ENCODE results near the gene DUSP8.
"Not testable (repeated sequence)": the region's sequence is repeated elsewhere in the genome, so short reads cannot be mapped to it uniquely, and the experiment has no call there.

DUSP8 gene

DNA sequence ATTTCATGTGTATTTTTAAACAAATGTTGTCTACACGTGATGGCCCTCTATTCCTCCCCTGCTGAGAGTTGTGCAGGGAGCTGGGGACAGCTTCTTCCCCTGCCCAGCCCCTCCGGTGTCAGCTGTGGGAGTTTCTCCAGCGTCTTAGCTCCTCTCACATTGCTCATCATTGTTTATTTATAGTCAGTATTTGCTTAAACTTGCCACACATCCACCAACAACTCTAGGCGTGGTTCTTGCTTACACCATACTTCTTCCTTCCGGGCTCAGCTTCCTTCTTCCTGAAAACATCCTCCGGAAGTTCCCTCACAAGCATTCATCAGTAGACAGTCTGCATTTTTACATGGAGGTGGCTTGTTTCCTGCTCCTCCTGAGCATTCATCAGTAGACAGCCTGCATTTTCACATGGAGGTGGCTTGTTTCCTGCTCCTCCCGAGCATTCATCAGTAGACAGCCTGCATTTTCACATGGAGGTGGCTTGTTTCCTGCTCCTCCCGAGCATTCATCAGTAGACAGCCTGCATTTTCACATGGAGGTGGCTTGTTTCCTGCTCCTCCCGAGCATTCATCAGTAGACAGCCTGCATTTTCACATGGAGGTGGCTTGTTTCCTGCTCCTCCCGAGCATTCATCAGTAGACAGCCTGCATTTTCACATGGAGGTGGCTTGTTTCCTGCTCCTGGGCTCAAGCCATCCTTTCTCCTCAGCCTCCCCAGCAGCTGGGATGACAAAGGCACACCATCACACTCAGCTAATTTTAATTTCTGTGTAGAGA is 17.3 kb upstream of the DUSP8 start:
- not testable (repeated sequence) for DNase-seq (ENCODE audit: low spot score)

DNA sequence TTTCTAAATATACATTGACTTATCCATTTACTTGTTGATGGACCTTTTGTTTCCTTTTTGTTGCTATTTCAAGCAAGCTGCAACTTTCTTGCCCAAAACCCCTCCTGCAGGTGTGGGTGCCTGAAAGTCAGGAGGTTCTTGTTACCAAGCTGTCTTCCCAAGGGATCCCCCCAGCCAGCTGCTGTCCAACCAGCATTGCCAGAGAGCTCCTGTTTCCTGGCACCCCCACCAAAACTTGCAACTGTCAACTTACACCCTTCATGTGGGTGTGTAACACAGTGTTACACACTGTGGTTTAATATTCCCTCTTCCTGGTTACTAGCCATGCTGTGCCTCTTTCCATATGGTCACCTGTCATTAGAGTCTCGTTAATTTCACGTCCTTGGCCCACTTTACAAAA is 14.6 kb upstream of the DUSP8 start:
- no peak for DNase-seq (ENCODE audit: low spot score)

DNA sequence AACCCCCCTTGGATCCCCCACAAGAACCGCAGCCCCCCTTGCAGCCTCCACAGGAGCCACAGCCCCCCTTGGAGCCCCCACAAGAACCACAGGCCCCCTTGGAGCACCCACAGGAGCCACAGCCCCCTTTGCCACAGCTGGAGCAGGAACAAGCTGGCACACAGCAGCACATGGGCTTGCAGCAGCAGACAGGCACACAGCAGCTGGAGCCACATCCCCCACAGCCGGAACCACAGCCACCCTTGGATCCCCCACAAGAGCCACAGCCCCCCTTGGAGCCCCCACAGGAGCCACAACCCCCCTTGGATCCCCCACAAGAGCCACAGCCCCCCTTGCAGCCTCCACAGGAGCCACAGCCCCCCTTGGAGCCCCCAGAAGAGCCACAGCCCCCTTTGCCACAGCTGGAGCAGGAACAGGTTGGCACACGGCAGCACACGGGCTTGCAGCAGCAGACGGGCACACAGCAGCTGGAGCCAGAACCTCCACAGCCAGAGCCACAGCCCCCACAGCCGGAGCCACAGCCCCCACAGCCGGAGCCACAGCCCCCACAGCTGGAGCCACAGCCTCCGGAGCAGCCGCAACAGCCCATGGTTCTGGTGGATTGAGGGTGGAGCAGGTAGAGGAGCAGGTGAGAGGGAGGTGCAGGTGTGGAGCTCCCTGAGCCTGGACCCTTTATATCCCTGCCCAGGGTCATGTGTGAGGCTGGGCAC is 12.7 kb upstream of the DUSP8 start, which contains the start of gene KRTAP5-1:
Gene KRTAP5-1, minus strand, starts transcription at position 623 of the 710 bp plus-strand sequence. Its CDS starts 34 bp downstream, at position 589.
- not testable (repeated sequence) for DNase-seq (ENCODE audit: low spot score)

DNA sequence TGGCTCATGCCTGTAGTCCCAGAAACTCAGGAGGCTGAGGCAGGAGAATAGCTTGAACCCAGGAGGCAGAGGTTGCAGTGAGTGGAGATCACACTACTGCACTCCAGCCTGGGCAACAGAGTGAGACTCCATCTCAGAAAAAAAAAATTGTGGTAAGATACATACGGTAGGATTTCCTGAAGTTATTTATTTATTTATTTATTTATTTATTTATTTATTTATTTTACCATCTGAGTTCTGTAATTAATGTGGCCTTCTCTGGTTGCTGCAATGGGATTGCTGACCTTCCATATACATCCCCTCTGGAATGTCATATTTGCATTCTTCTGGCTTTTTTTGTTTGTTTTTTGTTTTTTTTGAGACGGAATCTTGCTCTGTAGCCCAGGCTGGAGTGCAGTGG is 10.8 kb upstream of the DUSP8 start:
- not testable (repeated sequence) for DNase-seq (ENCODE audit: low spot score)

DNA sequence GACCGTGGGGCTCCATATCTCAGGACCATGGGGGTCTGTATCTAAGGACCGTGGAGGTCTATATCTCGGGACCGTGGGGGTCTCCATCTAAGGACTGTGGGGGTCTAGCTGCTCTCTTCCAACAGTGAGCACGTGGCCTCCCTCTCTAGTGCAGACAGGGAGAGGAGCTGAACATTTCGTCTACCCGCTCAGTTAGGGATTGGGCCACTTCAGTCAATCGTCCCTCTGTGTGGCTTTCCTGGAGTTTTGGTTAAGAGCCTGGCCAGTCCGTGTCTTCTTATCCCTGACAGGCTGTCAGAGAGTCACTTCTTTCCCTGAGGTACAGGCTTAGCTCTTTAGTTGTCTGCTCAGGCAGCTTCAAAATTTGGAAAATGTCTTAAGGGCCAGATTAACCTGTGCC is 9.9 kb upstream of the DUSP8 start:
- DNase-seq (ENCODE audit: low spot score): no peak

DNA sequence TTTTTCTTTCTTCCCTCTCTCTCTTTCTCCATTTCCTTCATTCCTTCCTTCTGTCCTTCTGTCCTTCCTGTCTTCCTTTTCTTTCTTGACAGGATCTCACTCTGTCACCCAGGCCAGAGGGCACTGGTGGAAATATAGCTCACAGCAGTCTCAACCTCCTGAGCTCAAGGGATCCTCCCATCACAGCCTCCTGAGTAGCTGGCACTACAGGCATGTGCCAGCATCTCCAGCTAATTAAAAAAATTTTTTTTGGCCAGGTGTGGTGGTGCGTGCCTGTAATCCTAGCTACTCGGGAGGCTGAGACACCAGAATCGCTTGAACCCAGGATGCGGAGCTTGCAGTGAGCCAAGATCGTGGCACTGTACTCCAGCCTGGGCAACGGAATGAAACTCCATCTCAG is 4.8 kb upstream of the DUSP8 start:
- no peak for DNase-seq (ENCODE audit: low spot score)

DNA sequence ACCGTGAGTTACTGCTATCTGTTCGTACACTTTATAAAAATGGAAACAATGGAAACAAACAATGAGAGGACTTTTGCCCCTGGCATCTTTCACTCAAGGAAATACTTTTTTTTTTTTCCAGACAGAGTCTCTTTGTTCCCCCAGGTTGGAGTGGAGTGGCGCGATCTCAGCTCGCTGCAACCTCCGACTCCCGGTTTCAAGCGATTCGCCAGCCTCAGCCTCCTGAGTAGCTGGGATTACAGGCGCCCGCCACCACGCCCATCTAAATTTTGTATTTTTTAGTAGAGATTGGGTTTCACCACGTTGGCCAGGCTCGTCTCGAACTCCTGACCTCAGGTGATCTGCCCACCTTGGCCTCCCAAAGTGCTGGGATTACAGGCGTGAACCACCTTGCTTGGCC is 3.7 kb upstream of the DUSP8 start:
- DNase-seq (ENCODE audit: low spot score): not testable (repeated sequence)

DNA sequence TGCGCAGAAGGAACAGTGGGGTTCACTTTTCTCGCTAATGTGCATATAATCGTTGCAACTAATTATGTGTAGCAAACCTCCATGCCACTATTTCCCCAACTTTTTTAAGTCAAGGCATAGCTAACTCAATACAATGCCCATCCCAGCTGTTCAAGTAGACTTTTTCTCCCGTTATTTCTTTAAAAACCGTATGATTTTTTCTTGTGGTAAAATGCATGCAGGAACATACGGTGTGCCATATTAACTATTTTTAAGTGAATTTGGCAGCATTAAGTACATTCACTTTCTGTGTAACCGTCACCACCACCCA is 2.8 kb upstream of the DUSP8 start:
- DNase-seq (ENCODE audit: low spot score): no peak

DNA sequence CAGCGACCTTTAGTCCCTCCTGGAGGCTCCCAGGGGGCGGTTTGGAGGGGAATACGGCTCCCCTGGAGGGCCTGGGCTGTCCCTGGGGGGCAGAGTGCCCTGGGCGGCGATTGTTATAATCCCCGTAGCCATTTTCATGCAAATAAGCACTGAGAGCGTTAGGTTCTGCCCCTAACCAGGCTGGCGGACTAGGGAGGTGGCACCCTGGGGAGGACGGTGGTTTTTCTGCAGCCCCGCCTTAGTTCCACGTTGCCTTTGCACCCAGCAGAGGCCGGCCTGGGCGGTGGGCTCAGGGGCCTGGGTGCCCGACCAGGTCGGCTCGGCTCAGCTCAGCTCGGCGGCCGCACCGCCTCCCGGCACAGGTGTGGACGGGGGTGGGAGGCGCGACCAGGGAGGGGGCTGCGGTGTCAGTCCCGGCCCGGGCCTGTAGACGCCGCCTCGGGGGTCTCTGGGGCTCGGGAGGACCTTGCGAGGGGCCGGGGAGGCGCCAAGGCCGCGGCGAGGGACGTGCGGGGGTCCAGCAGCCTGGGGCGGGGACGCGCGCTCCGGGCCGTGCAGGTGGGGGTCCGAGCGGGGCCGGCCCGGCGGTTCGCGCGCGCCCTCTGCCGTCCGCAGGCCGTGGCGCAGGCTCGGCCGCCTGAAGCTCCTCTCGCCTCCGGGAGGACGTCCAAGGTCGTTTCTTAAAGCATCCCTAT is 2.3 kb upstream of the DUSP8 start:
- DNase-seq (ENCODE audit: low spot score): peak; percentile 77

DNA sequence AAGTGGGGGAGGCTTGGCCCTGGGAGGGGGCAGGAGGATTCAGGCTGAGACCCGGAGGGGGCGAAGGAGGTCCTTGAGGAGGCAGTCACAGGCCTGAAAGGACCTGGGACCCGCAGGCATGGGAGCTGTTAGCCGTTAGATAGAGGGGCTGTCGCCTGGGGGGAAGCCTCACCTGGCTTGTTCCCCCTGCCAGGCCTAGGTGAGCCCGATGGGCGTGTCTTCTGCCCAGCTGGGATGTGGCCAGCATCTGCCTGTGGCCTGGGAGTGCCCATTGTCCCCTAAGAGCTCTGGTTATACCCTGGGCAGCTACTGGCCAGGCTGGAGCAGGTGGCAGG is 1.8 kb upstream of the DUSP8 start:
- no peak for DNase-seq (ENCODE audit: low spot score)

DNA sequence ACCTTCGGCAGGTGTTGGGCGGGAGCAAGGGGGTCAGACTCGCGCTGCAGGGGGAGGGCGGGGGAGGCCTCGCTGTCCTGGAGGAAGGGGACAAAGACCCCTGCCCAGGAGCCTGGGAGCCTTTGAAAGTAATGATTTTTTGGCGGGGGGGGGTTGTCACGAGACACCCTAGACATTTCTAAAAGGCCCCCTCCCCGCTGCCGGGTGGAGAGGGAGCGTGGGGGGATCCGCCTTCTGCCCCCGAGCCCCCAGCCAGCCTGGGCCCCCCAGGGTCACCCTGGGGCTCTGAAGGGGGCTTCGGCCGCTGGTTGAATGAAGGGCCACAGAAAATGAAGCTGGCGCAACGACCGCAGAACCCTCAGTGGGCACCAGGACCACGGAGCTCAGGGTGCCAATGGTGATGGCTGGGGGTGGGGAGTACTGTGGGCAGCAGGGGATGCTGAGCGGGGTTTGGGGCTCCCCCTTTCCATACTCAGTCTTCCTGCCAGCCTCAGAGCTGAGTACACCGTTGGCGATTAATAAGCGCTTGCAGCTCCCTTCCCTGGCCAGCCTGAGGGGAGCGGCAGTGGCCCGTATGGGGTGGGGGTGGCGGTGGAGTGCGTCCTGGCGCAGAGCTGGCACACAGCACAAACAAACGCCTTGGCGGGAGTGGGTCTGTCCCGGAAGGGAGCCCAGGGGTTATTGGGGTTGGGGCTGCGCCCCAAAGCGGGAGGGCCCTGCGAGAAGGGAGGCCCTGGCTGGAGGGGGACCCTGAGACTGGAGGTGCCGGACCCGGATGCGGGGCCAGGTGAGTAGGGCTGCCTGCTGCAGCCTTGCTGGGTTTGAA is 1.2 kb upstream of the DUSP8 start:
- no peak for DNase-seq (ENCODE audit: low spot score)

DNA sequence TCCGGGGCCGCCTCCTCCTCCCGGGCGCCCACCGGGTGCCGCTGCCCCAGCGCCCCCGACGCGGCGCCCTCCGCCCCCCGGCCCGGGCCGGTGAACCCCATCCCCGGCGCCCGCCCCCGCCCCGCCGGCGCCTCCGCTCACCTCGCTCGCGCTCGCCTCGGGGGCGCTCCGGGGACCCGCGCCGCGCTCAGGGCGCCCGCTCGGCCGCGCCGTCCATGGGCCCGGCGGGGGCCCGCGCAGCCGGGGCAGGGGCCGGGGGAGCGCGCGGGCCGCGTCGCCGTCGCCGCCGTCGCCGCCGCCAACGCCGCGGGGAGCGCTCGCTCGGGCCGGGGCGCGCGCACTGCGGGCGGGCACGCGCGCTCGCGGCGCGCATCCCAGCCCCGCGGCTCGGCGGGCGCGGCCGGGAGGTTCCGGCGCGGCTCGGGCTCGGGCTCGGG is 293 bp downstream of the DUSP8 start:
- no peak for DNase-seq (ENCODE audit: low spot score)

DNA sequence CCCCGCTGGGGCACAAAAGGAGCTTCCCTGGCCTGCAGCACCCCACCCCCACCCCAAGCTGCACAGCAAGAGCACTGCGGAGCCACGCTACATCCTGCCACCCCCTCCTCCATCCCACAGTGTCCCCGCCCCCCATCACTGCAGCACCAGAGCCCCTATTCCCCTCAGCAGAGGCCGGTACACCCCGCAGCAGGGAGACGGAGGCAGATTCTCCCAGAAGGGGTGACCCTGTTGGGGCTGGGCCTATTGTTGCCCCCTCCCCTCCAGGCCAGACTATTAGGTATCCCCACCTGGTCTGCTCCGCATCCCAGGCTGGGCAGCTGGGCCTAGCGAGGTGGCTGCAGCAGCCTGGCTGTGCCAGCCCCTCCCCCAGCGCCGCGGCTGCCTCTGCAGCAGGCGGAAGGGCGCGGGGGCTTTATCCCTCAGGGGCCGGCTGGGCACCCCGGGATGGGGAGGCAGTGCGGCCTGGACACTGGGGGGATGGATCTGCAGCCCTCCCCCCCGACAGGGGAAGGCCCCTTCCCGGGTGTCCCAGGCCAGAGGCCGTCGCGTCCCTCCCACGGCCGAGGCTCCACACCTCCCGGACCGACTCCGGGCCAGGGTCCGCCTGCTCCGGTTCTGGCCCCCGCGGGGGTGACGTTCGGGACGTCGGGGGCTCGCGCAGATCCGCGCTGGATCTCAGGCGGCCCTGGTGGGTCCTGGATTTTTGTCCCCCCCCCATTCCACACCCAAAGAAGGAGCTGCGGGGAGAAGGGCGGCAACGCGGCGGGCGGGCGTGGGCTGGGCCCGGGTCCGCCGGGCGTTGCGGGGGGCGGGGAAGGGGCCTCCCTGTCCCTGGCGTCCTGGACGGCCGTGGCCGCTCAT is 943 bp downstream of the DUSP8 start:
- no peak for DNase-seq (ENCODE audit: low spot score)

DNA sequence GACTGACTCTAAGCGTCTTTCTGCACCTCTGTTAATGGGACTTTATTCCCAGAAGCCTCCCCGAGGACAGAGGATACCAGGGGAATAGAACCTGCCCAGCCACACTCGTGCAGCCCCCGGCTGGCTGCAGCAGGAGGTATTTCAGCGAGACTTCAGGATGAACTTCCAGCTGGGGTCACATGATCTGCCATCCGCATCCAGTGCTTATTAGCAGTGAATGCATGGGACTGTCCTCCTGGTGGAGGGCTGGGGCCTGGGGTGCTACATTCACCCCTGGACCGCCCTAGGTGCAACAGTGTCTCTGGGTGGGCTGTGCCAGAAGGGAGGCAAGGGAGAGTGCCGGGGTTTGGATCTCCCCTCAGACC is 1.6 kb downstream of the DUSP8 start:
- no peak for DNase-seq (ENCODE audit: low spot score)

DNA sequence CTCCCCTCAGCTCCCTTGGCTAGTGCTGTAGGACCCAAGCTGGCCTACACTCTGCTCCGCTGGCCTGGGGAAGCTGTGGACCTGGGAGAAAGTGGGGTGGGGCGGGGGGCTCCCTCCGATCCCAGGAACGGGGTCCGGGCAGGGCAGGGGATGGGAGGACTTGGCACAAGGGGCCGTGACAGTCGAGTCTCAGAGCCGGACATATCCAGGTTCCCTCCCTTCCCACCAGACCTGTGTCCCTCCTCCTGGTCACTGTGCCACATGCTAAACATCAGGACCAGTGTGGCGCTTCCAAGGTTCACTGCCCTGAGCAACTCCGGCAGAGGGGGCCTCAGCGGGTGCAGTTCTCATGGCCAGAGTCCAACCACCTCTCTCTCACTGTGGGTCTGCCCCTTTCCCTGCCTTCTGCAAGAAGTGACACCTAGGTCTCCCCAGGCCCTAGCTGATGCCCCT is 2.0 kb downstream of the DUSP8 start:
- no peak for DNase-seq (ENCODE audit: low spot score)

DNA sequence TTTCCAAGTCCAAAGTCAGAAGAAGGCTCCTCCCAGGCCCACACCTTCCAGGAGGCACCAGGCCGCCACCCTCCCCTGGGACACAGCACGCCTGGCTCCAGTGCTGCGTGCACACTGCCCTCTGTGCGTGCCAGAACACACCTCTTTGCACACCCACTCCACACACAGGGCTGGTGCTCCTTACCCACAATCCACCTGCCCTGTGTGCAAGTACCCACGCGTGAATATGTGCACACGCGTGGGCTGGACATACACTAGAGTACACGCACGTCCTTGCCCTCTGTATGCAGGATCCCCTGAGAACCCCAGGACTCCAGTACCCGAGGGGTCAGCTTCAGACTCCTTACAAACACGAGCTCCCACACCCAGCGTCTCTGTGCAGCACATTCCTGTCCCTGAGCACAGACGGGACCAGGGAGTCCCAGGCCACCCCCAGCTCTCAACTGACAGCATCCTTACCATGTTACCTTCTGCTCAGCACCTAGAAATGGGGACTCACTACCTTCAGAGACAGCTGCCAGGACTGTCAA is 2.8 kb downstream of the DUSP8 start:
- no peak for DNase-seq (ENCODE audit: low spot score)

DNA sequence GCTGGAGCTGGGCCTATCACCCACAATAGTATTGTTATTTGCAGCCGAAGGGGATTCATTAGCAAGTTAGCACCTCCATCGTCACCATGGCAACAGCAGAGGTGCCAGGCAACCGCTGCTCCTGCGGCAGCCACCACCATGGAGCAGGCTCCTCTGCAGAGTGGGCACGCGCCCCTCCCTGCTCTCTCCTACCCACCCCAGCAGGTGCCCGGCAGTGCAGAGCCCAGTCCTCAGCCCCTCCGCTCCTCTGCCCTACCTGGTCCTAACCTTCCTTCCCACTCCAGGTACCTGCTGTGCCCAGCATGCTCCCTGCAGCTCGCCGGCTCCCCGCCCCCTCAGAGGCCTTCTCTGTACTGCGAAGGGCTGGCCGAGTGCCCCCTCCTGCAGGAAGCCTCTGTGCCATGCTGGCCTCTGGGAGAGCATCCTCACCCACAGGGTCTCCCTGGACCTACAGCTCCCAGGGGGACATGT is 3.6 kb downstream of the DUSP8 start:
- DNase-seq (ENCODE audit: low spot score): no peak

DNA sequence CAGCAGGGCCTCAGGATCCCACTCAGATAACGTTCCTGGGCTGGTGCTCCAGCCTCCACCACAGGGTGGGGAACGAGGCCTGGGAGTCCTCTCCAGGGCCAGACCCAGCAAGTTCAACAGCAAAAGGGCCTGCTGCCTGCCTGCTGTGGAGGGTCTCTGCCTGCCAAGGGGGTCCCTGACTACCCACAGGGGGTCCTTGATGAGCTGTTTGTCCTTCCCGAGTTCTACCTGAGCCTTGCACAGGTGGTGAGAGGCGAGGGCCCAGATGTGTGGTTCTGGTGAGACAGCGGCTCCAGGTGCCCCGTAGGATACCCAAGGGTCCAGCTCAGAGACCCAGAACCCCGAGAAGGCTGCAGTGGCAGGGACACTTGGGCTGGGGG is 4.4 kb downstream of the DUSP8 start:
- DNase-seq (ENCODE audit: low spot score): no peak

DNA sequence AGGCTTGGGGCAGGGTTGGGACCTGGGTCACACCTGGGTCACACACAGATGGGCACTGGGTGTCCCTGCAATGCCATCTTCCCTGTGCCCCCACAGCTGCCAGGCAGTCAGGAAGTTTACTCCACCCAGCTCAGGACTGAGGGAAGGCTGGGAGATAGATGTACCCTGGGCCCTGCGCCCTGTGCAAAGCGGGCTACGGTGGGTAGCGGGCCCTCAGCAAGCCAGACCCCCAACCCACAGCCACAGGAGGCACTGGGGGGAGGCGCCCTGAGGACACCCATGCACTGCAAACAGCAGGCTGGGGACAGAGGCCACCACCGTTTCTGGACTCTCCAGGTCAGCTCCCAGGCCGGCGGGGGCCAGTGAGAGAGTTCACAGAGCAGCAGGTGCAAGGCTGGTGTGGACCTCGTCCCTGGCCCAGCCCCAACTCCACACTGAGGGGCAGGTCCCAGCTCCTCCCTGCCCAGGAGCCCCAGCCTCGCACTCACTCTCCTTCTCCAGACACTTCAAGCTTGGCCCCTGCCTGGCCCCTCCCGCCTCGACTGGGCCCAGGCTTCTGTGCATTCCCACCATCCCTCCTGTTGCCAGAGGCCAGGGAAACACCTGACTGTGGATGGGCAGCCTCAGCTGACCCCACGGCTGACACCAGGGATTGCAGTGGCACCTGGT is 4.9 kb downstream of the DUSP8 start:
- no peak for DNase-seq (ENCODE audit: low spot score)

DNA sequence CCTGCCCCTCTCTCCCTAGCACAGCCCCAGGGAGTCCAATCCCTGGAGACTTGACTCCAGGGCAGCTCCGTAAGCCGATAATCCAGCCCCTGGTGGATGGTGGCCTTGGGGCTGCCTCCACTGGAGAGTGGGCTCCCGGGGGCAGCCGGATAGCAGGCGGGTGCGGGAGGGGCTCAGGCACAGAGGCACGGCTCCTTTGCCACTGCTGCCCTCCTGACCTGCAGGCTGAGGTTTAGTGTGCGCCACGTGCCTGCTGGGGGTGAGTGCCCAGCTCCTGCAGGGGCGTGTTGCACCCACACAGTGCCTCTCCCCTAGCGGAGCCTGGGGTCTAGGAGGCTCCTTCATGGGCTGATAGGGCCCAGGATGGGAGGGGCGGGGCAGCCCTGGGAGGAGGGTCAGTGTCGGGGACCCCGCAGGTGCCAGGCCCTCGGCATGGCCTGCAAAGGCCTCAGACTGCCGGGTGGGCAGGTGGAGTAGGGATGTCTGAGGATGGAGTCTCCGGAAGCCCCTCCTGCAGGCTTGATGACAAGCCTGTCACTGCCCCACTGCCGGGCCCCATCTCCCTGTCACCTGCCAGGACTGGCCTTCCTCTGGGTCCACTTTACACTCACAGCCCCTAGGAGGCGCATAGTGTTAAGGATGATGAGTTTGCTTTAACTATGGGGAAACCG is 5.6 kb downstream of the DUSP8 start:
- DNase-seq (ENCODE audit: low spot score): no peak
